K562 (cell line): ENCODE data around the gene SFI1. TPM values are rescaled to one million over a fixed set of nuclear protein-coding genes. Genes with fewer than 3 reads are reported as not detected.

Experiments used
- BDP1 ChIP-seq: IDR thresholded peaks from 3 replicates; pipeline ENCODE4 v1.6.1; 2011; ENCODE audit not compliant: insufficient read length, insufficient read depth
- CCNT2 ChIP-seq: IDR thresholded peaks from 2 replicates; pipeline ENCODE4 v1.6.1; 2011; ENCODE audit warnings: borderline replicate concordance, low read depth, mild to moderate bottlenecking, moderate library complexity, mixed read lengths, low read length; ENCODE audit not compliant: insufficient read length; ENCODE audit errors: extremely low read depth
- MAFG ChIP-seq: fragments of 450-650 bp; conservative IDR thresholded peaks from 2 replicates; pipeline ENCODE4 v1.6.1; 2016; ENCODE audit warnings: missing genetic modification characterization, missing compliant biosample characterization
- RBM25 ChIP-seq: fragments of 200-400 bp; formaldehyde crosslinking; IDR thresholded peaks from 2 replicates; pipeline ENCODE4 v1.6.1; 2018; ENCODE audit warnings: low read length, low read depth, moderate library complexity; ENCODE audit not compliant: severe bottlenecking
- ZNF217 ChIP-seq: sonication (generic); formaldehyde crosslinking; IDR thresholded peaks from 2 replicates; pipeline ENCODE4 v1.8.0; 2022; ENCODE audit warnings: mild to moderate bottlenecking, missing genetic modification reagents
- ZNF41 ChIP-seq: fragments of 250-450 bp; sonication (Bioruptor Pico); conservative IDR thresholded peaks from 2 replicates; pipeline ENCODE4 v1.4.0; 2020; ENCODE audit warnings: mild to moderate bottlenecking
- ZNF668 ChIP-seq: fragments of 250-450 bp; sonication (Bioruptor Pico); IDR thresholded peaks from 2 replicates; pipeline ENCODE4 v1.8.0; 2022; ENCODE audit warnings: mild to moderate bottlenecking, inconsistent platforms
- ZNF77 ChIP-seq: fragments of 250-450 bp; sonication (Bioruptor Pico); IDR thresholded peaks from 2 replicates; pipeline ENCODE4 v1.5.0; 2020
- polyA plus RNA-seq, 8 experiments: library from polyadenylated mRNA; depleted of rRNA in 4 of 8; stranded (reverse) in 5 of 8; unstranded in 3 of 8; fragments of >200 nt; fragmentation: Nextera tagmentation in 2 of 8; fragmentation: Illumina TruSeq in 1 of 8; extraction: Ambion mirVana in 2 of 8; extraction: Trizol in 1 of 8; gene quantifications; 2 replicates each; pipeline versions ENCODE4 v1.2.1 to v1.2.3, GENCODE V29; 2011 to 2014; ENCODE audit warnings: inconsistent platforms in 1 of 8, missing spikeins in 1 of 8
- total RNA-seq, 7 experiments: library from RNA; depleted of rRNA in 6 of 7; stranded (reverse); fragments of >200 nt in 6 of 7; fragmentation: Illumina TruSeq in 2 of 7; extraction: Trizol in 2 of 7; gene quantifications; 2 replicates each; pipeline versions ENCODE4 v1.2.1 to v1.2.3, GENCODE V29; 2011 to 2021; ENCODE audit warnings: low replicate concordance in 1 of 7
- TF ChIP-seq, protein P1 (sequence below): fragments of 450-650 bp; IDR thresholded peaks from 2 replicates; pipeline ENCODE4 v1.6.1; 2016; ENCODE audit warnings: low read depth

Gene SFI1
- total and polyA plus RNA-seq, 9 of the 15 experiments (the other 6 are each of a cell fraction or from before 2014, with no cell fraction given) = 3.0 to 25.6 (median 14.1) TPM

DNA sequence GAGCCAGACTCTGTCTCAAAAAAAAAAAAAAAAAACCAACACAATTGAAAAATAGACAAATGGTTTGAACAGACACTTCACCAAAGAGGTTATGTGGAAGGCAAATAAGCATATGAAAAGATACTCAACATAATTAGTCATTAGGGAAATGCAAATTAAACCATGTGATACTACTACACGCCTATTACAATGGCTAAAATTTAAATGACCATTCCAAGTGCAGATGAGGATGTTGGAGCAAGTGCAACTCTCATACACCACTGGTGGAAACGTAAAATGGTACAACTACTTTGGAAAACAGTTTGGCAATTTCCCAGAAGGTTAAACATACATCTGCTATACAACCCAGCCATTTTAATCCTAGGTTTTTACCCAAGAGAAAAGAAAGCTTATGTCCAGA lies 31.0 kb upstream of the SFI1 start (continued):
- TF ChIP-seq, protein P1, sequence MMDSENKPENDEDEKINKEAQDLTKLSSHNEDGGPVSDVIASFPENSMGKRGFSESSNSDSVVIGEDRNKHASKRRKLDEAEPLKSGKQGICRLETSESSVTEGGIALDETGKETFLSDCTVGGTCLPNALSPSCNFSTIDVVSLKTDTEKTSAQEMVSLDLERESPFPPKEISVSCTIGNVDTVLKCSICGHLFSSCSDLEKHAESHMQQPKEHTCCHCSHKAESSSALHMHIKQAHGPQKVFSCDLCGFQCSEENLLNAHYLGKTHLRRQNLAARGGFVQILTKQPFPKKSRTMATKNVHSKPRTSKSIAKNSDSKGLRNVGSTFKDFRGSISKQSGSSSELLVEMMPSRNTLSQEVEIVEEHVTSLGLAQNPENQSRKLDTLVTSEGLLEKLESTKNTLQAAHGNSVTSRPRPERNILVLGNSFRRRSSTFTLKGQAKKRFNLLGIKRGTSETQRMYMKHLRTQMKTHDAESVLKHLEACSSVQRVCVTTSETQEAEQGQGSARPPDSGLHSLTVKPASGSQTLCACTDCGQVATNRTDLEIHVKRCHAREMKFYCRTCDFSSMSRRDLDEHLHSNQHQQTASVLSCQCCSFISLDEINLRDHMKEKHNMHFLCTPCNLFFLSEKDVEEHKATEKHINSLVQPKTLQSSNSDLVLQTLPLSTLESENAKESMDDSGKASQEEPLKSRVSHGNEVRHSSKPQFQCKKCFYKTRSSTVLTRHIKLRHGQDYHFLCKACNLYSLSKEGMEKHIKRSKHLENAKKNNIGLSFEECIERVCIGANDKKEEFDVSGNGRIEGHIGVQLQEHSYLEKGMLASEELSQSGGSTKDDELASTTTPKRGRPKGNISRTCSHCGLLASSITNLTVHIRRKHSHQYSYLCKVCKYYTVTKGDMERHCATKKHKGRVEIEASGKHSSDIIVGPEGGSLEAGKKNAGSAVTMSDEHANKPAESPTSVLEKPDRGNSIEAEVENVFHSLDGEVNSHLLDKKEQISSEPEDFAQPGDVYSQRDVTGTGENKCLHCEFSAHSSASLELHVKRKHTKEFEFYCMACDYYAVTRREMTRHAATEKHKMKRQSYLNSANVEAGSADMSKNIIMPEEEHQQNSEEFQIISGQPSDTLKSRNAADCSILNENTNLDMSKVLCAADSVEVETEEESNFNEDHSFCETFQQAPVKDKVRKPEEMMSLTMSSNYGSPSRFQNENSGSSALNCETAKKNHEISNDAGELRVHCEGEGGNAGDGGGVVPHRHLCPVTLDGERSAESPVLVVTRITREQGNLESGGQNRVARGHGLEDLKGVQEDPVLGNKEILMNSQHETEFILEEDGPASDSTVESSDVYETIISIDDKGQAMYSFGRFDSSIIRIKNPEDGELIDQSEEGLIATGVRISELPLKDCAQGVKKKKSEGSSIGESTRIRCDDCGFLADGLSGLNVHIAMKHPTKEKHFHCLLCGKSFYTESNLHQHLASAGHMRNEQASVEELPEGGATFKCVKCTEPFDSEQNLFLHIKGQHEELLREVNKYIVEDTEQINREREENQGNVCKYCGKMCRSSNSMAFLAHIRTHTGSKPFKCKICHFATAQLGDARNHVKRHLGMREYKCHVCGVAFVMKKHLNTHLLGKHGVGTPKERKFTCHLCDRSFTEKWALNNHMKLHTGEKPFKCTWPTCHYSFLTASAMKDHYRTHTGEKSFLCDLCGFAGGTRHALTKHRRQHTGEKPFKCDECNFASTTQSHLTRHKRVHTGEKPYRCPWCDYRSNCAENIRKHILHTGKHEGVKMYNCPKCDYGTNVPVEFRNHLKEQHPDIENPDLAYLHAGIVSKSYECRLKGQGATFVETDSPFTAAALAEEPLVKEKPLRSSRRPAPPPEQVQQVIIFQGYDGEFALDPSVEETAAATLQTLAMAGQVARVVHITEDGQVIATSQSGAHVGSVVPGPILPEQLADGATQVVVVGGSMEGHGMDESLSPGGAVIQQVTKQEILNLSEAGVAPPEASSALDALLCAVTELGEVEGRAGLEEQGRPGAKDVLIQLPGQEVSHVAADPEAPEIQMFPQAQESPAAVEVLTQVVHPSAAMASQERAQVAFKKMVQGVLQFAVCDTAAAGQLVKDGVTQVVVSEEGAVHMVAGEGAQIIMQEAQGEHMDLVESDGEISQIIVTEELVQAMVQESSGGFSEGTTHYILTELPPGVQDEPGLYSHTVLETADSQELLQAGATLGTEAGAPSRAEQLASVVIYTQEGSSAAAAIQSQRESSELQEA = no peak
- TF ChIP-seq BDP1 (no peak), MAFG (tag) (no peak), CCNT2 (no peak), ZNF41 (CRISPR knock-in tag) (no peak), ZNF668 (CRISPR knock-in tag) (no peak), ZNF217 (CRISPR knock-in tag) (no peak), RBM25 (no peak), ZNF77 (CRISPR knock-in tag) (no peak)
